ENCODE results near the gene HAAO.

DNA sequence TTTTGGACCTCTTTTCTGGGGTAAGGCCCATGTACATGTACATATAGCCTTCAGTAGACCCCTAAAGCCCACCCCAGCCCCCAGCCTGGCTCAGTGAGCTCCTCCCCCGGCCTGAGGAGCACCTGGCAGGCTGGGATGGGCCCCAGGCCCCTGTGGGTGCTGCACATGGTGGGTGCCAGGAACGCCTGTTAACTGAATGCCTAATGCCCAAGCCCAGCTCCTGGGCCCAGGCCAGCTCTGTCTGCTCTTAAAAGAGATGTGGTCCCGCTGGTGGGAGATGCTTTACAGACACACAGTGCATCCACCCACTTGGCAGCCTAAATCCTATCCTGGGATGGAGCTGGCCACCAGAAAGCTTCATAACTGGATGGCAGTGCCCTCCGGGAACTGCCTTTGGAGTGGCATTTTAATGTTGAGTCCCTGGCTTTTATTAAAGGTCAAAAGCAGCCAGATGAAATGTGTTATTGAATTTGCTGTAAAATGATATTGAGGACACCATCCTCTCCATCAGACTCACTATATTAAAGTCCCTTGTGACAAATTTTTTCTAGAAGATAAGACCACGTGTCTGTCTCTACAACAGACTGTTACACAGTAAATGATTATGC, 20.7 kb downstream of the HAAO start:
- TF ChIP-seq, protein P1, sequence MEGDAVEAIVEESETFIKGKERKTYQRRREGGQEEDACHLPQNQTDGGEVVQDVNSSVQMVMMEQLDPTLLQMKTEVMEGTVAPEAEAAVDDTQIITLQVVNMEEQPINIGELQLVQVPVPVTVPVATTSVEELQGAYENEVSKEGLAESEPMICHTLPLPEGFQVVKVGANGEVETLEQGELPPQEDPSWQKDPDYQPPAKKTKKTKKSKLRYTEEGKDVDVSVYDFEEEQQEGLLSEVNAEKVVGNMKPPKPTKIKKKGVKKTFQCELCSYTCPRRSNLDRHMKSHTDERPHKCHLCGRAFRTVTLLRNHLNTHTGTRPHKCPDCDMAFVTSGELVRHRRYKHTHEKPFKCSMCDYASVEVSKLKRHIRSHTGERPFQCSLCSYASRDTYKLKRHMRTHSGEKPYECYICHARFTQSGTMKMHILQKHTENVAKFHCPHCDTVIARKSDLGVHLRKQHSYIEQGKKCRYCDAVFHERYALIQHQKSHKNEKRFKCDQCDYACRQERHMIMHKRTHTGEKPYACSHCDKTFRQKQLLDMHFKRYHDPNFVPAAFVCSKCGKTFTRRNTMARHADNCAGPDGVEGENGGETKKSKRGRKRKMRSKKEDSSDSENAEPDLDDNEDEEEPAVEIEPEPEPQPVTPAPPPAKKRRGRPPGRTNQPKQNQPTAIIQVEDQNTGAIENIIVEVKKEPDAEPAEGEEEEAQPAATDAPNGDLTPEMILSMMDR (conservative IDR thresholded peaks at IDR 0.05; ENCODE audit: low read depth, low read length), result no peak
- TF ChIP-seq EZH2 (IDR thresholded peaks at IDR 0.05; ENCODE audit: low read length, unreplicated experiment) (no peak), EZH2phosphoT487 (IDR thresholded peaks at IDR 0.05; ENCODE audit: borderline replicate concordance, low read length) (no peak)
